ENCODE measurements around the gene SLCO4A1. TPM values are rescaled to one million over a fixed set of nuclear protein-coding genes. Genes with fewer than 3 reads are reported as not detected.
A peak's percentile ranks its signal among the peaks of the same experiment; 100 is the strongest.

The SLCO4A1 gene
- total and polyA plus RNA-seq, 2 donors (not counting 3 experiments of a cell fraction or from before 2014, with no cell fraction given), result 1.4 to 4.1 TPM

GRCh38 chr20:62668441-62669027 is 26.2 kb downstream of the SLCO4A1 start:
- Histone ChIP-seq H3K36me3 (ENCODE audit: control insufficient read depth in 2 of 2, extremely low read depth in 1 of 2, insufficient read depth in 2 of 2, low read length in 2 of 2) (no peaks in the 10 kb centered on the region), H3K27me3 (ENCODE audit: control insufficient read depth in 2 of 2, insufficient read depth in 2 of 2, low read length in 2 of 2) (no peaks in the 10 kb centered on the region), H3K9me1 (replicated peaks; ENCODE audit: control insufficient read depth, extremely low read depth, insufficient read depth, low read length) (no peaks in the 10 kb centered on the region), H3K4me1 (ENCODE audit: control insufficient read depth, extremely low read depth, insufficient read depth, low read length) (peaks cover 13% of the 10 kb centered on the region), H3K9ac (replicated peaks; ENCODE audit: extremely low read depth, insufficient read depth, low read length) (no peak overlapping the region), H3K79me2 (ENCODE audit: control insufficient read depth, insufficient read depth, low read length) (no peaks in the 10 kb centered on the region), H3K27ac (ENCODE audit: insufficient read depth, low read depth, low read length) (no peak overlapping the region), H2AFZ (ENCODE audit: low read depth, low read length) (no peak overlapping the region), H4K20me1 (replicated peaks; ENCODE audit: control insufficient read depth, extremely low read depth, insufficient read depth, low read length) (no peaks in the 10 kb centered on the region), H3K4me3 (replicated peaks in 1 of 3; ENCODE audit: insufficient read depth in 1 of 3, low read depth in 1 of 3, low read length in 3 of 3) (no peak overlapping the region), H3K9me3 (replicated peaks; ENCODE audit: control insufficient read depth, insufficient read depth, low read length) (no peaks in the 10 kb centered on the region), H3K4me2 (ENCODE audit: insufficient read depth, low read length) (no peak overlapping the region)
- DNase-seq (ENCODE audit: low read depth, low spot score), result peak; percentile 76
- peak; percentile 96 for FAIRE-seq
- TF ChIP-seq CTCF (IDR thresholded peaks at IDR 0.05; ENCODE audit: extremely low read depth in 1 of 2, insufficient read depth in 1 of 2, low read depth in 1 of 2, low read length in 2 of 2), result peak; percentile 87 to 91
- TF ChIP-seq POLR2AphosphoS5 (IDR thresholded peaks at IDR 0.05; ENCODE audit: insufficient read depth, low read depth, low read length), result no peak
- dilution Hi-C loops (cut with MboI; ENCODE audit: extremely low pct_ligation_motif_present, low sequenced_read_pairs) (no loop called here), intact Hi-C loops (cut with micrococcal nuclease) (loop anchor here (1.0 to 2.0 kb wide), 4 partner anchors 35 to 140 kb away; no protein-coding TSS in a partner anchor)
- ChIA-PET POLR2A (no interaction called here), CTCF (interaction anchor here (1.2 to 9.2 kb wide), 8 partner anchors 10 to 140 kb away, joined by 5 to 120 read pairs (median 8); no protein-coding TSS in a partner anchor)
- BruUV-seq (replicated peaks), result no TSS peak

GRCh38 chr20:62669249-62669648 is 26.9 kb downstream of the SLCO4A1 start:
- no TSS peak for BruUV-seq (replicated peaks)

More at GRCh38 chr20:62669249-62669648, 26.9 kb downstream of the SLCO4A1 start:
- no peaks in the 10 kb centered on the region for H4K20me1 ChIP-seq (replicated peaks; ENCODE audit: control insufficient read depth, extremely low read depth, insufficient read depth, low read length)
- no peak for FAIRE-seq
- CTCF ChIA-PET, result interaction anchor here (1.0 to 9.2 kb wide), 7 partner anchors 9 to 139 kb away, joined by 3 to 120 read pairs (median 5); no protein-coding TSS in a partner anchor
- POLR2A ChIA-PET, result no interaction called here
- dilution Hi-C loops (cut with MboI; ENCODE audit: extremely low pct_ligation_motif_present, low sequenced_read_pairs) (no loop called here), intact Hi-C loops (cut with micrococcal nuclease) (loop anchor here (2.0 kb wide), 1 partner anchor 114 kb away; no protein-coding TSS in a partner anchor)
- H3K9me1 ChIP-seq (replicated peaks; ENCODE audit: control insufficient read depth, extremely low read depth, insufficient read depth, low read length), result no peaks in the 10 kb centered on the region
- no peaks in the 10 kb centered on the region for H3K9me3 ChIP-seq (replicated peaks; ENCODE audit: control insufficient read depth, insufficient read depth, low read length)
- no peak overlapping the region for H3K27ac ChIP-seq (ENCODE audit: insufficient read depth, low read depth, low read length)
- H3K27me3 ChIP-seq (ENCODE audit: control insufficient read depth in 2 of 2, insufficient read depth in 2 of 2, low read length in 2 of 2), result no peaks in the 10 kb centered on the region
- H3K4me1 ChIP-seq (ENCODE audit: control insufficient read depth, extremely low read depth, insufficient read depth, low read length), result peaks cover 13% of the 10 kb centered on the region
- no peak overlapping the region for H3K9ac ChIP-seq (replicated peaks; ENCODE audit: extremely low read depth, insufficient read depth, low read length)
- H2AFZ ChIP-seq (ENCODE audit: low read depth, low read length), result no peak overlapping the region
- TF ChIP-seq JUN (IDR thresholded peaks at IDR 0.05; ENCODE audit: borderline replicate concordance, insufficient read depth, insufficient read length, low read depth) (no peak), MYC (IDR thresholded peaks at IDR 0.05; ENCODE audit: low read depth, low read length) (no peak), CTCF (IDR thresholded peaks at IDR 0.05; ENCODE audit: extremely low read depth in 1 of 2, insufficient read depth in 1 of 2, low read depth in 1 of 2, low read length in 2 of 2) (no peak), MAX (IDR thresholded peaks at IDR 0.05; ENCODE audit: insufficient read depth, insufficient read length) (no peak), POLR2AphosphoS5 (IDR thresholded peaks at IDR 0.05; ENCODE audit: insufficient read depth, low read depth, low read length) (no peak), EZH2 (IDR thresholded peaks at IDR 0.05; ENCODE audit: borderline replicate concordance, low read depth, low read length, severe bottlenecking) (no peak), POLR2A (IDR thresholded peaks at IDR 0.05; ENCODE audit: low read depth, low read length) (no peak), GATA2 (IDR thresholded peaks at IDR 0.05; ENCODE audit: insufficient read depth, insufficient read length, low read depth, low read length) (no peak), FOS (IDR thresholded peaks at IDR 0.05; ENCODE audit: borderline replicate concordance, insufficient read depth, low read length) (no peak)
- no peaks in the 10 kb centered on the region for H3K36me3 ChIP-seq (ENCODE audit: control insufficient read depth in 2 of 2, extremely low read depth in 1 of 2, insufficient read depth in 2 of 2, low read length in 2 of 2)
- no peak for DNase-seq (ENCODE audit: low read depth, low spot score)
- H3K4me2 ChIP-seq (ENCODE audit: insufficient read depth, low read length), result no peak overlapping the region
- H3K4me3 ChIP-seq (replicated peaks in 1 of 3; ENCODE audit: insufficient read depth in 1 of 3, low read depth in 1 of 3, low read length in 3 of 3), result no peak overlapping the region
- H3K79me2 ChIP-seq (ENCODE audit: control insufficient read depth, insufficient read depth, low read length), result no peaks in the 10 kb centered on the region
